ENCODE data around the gene CUL2.
"Not testable (repeated sequence)": the region's sequence is repeated elsewhere in the genome, so short reads cannot be mapped to it uniquely, and the experiment has no call there.

DNA sequence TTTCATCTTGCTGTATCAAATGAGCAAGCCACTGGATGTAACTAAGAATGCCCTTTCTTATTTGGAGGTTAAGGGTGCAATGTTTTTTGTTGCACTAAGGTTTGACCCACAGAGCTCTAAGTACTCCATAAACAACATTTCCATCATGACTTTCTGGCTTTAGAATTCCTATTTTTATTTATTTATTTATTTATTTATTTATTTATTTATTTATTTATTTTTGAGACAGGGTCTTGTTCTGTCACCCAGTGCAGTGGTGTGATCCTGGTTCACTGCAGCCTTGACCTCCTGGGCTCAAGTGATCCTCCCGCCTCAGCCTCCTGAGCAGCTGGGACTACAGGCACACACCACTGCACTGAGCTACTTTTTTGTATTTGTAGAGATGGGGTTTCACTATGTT, 9.9 kb downstream of the CUL2 start:
- TF ChIP-seq, protein P1, sequence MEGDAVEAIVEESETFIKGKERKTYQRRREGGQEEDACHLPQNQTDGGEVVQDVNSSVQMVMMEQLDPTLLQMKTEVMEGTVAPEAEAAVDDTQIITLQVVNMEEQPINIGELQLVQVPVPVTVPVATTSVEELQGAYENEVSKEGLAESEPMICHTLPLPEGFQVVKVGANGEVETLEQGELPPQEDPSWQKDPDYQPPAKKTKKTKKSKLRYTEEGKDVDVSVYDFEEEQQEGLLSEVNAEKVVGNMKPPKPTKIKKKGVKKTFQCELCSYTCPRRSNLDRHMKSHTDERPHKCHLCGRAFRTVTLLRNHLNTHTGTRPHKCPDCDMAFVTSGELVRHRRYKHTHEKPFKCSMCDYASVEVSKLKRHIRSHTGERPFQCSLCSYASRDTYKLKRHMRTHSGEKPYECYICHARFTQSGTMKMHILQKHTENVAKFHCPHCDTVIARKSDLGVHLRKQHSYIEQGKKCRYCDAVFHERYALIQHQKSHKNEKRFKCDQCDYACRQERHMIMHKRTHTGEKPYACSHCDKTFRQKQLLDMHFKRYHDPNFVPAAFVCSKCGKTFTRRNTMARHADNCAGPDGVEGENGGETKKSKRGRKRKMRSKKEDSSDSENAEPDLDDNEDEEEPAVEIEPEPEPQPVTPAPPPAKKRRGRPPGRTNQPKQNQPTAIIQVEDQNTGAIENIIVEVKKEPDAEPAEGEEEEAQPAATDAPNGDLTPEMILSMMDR (IDR thresholded peaks at IDR 0.05) = not testable (repeated sequence)
- TF ChIP-seq POLR2A (IDR thresholded peaks at IDR 0.05); POLR2AphosphoS5 (IDR thresholded peaks at IDR 0.05; ENCODE audit: insufficient read depth in 1 of 2, low read depth in 1 of 2): not testable (repeated sequence)
